Measurements from ENCODE around the gene AP4M1.

- TF ChIP-seq ZBTB1 (tag by site-specific recombination; IDR thresholded peaks at IDR 0.05) (no peak), KLF17 (tag by site-specific recombination; IDR thresholded peaks at IDR 0.05) (no peak), ZNF114 (tag by site-specific recombination; IDR thresholded peaks at IDR 0.05) (no peak), ZBTB7A (tag by site-specific recombination; IDR thresholded peaks at IDR 0.05; ENCODE audit: low read depth) (no peak)
- TF ChIP-seq, protein P1, sequence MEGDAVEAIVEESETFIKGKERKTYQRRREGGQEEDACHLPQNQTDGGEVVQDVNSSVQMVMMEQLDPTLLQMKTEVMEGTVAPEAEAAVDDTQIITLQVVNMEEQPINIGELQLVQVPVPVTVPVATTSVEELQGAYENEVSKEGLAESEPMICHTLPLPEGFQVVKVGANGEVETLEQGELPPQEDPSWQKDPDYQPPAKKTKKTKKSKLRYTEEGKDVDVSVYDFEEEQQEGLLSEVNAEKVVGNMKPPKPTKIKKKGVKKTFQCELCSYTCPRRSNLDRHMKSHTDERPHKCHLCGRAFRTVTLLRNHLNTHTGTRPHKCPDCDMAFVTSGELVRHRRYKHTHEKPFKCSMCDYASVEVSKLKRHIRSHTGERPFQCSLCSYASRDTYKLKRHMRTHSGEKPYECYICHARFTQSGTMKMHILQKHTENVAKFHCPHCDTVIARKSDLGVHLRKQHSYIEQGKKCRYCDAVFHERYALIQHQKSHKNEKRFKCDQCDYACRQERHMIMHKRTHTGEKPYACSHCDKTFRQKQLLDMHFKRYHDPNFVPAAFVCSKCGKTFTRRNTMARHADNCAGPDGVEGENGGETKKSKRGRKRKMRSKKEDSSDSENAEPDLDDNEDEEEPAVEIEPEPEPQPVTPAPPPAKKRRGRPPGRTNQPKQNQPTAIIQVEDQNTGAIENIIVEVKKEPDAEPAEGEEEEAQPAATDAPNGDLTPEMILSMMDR (tag by site-specific recombination; IDR thresholded peaks at IDR 0.05) = no peak
- TF ChIP-seq, protein P2, sequence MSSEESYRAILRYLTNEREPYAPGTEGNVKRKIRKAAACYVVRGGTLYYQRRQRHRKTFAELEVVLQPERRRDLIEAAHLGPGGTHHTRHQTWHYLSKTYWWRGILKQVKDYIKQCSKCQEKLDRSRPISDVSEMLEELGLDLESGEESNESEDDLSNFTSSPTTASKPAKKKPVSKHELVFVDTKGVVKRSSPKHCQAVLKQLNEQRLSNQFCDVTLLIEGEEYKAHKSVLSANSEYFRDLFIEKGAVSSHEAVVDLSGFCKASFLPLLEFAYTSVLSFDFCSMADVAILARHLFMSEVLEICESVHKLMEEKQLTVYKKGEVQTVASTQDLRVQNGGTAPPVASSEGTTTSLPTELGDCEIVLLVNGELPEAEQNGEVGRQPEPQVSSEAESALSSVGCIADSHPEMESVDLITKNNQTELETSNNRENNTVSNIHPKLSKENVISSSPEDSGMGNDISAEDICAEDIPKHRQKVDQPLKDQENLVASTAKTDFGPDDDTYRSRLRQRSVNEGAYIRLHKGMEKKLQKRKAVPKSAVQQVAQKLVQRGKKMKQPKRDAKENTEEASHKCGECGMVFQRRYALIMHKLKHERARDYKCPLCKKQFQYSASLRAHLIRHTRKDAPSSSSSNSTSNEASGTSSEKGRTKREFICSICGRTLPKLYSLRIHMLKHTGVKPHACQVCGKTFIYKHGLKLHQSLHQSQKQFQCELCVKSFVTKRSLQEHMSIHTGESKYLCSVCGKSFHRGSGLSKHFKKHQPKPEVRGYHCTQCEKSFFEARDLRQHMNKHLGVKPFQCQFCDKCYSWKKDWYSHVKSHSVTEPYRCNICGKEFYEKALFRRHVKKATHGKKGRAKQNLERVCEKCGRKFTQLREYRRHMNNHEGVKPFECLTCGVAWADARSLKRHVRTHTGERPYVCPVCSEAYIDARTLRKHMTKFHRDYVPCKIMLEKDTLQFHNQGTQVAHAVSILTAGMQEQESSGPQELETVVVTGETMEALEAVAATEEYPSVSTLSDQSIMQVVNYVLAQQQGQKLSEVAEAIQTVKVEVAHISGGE (tag by site-specific recombination; conservative IDR thresholded peaks at IDR 0.05; ENCODE audit: low read depth) = no peak
Measured at GRCh38 chr7:100152404-100152803, 51.0 kb downstream of the AP4M1 start.
